HepG2 (cell line): Measurements from ENCODE around the gene SIX5.

Experiments
- BHLHE40 ChIP-seq: IDR thresholded peaks from 2 replicates; pipeline ENCODE4 v1.6.1; 2011; ENCODE audit warnings: low read length, improper control_type of control experiment
- EP300 ChIP-seq, 3 experiments: sonication (generic) in 1 of 3; formaldehyde crosslinking in 1 of 3; IDR thresholded peaks; 2 replicates each; pipeline versions ENCODE4 v1.5.1 to v1.6.1; 2011 to 2020; ENCODE audit warnings: low read depth in 2 of 3, low read length in 2 of 3, borderline replicate concordance in 1 of 3, improper control_type of control experiment in 1 of 3, mild to moderate bottlenecking in 1 of 3, missing genetic modification reagents in 1 of 3, moderate library complexity in 1 of 3
- EZH2 ChIP-seq: conservative IDR thresholded peaks from 2 replicates; pipeline ENCODE4 v1.6.1; 2012; ENCODE audit warnings: mild to moderate bottlenecking, low read depth, low read length, moderate library complexity
- KLF12 ChIP-seq: sonication (generic); formaldehyde crosslinking; IDR thresholded peaks from 2 replicates; pipeline ENCODE4 v1.4.0; 2020; ENCODE audit warnings: missing genetic modification reagents, borderline replicate concordance
- MYC ChIP-seq: sonication (generic); formaldehyde crosslinking; IDR thresholded peaks from 2 replicates; pipeline ENCODE4 v1.9.0; 2021; ENCODE audit warnings: missing genetic modification reagents, borderline replicate concordance
- POLR2AphosphoS5 ChIP-seq: IDR thresholded peaks from 2 replicates; pipeline ENCODE4 v1.6.1; 2012; ENCODE audit warnings: low read depth, low read length
- ZNF317 ChIP-seq: sonication (generic); formaldehyde crosslinking; IDR thresholded peaks from 2 replicates; pipeline ENCODE4 v1.5.0; 2020; ENCODE audit warnings: mild to moderate bottlenecking, missing genetic modification reagents
- ZNF678 ChIP-seq: sonication (generic); formaldehyde crosslinking; IDR thresholded peaks from 2 replicates; pipeline ENCODE4 v1.4.0; 2020; ENCODE audit warnings: mild to moderate bottlenecking, missing genetic modification reagents
- TF ChIP-seq, protein P1 (sequence below): sonication (generic); formaldehyde crosslinking; IDR thresholded peaks from 2 replicates; pipeline ENCODE4 v1.5.0; 2020; ENCODE audit warnings: mild to moderate bottlenecking, missing genetic modification reagents, moderate library complexity
- TF ChIP-seq, protein P2 (sequence below): sonication (generic); formaldehyde crosslinking; IDR thresholded peaks from 2 replicates; pipeline ENCODE4 v1.5.1; 2020; ENCODE audit warnings: missing genetic modification reagents, mild to moderate bottlenecking, borderline replicate concordance
- TF ChIP-seq, protein P3 (sequence below): sonication (generic); formaldehyde crosslinking; IDR thresholded peaks from 2 replicates; pipeline ENCODE4 v1.4.0; 2020; ENCODE audit warnings: missing genetic modification reagents
- TF ChIP-seq, protein P4 (sequence below): sonication (generic); formaldehyde crosslinking; IDR thresholded peaks from 2 replicates; pipeline ENCODE4 v1.4.0; 2020; ENCODE audit warnings: missing genetic modification reagents, borderline replicate concordance

DNA sequence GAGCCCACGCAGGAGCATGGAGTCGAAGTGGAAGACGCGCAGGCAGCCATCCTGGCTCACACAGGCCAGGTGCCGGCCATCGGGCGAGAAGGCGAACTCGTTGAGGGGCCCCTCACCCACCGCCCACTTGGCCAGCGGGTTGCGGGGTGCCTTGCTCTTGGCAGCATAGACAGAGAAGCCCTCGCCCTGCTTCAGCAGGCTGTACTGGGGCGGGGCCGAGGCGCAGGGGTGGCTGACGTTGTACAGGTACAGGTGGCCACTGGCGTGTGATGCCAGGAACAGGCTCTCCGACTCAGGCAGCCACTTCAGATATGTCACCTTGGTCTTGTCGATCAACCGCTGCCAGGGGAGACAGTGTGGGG lies 17.5 kb upstream of the SIX5 start:
- no peak for TF ChIP-seq KLF12 (CRISPR knock-in tag)
- no peak for TF ChIP-seq BHLHE40
- no peak for TF ChIP-seq ZNF317 (CRISPR knock-in tag)
- TF ChIP-seq, protein P1, sequence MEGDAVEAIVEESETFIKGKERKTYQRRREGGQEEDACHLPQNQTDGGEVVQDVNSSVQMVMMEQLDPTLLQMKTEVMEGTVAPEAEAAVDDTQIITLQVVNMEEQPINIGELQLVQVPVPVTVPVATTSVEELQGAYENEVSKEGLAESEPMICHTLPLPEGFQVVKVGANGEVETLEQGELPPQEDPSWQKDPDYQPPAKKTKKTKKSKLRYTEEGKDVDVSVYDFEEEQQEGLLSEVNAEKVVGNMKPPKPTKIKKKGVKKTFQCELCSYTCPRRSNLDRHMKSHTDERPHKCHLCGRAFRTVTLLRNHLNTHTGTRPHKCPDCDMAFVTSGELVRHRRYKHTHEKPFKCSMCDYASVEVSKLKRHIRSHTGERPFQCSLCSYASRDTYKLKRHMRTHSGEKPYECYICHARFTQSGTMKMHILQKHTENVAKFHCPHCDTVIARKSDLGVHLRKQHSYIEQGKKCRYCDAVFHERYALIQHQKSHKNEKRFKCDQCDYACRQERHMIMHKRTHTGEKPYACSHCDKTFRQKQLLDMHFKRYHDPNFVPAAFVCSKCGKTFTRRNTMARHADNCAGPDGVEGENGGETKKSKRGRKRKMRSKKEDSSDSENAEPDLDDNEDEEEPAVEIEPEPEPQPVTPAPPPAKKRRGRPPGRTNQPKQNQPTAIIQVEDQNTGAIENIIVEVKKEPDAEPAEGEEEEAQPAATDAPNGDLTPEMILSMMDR, result no peak
- TF ChIP-seq, protein P2, sequence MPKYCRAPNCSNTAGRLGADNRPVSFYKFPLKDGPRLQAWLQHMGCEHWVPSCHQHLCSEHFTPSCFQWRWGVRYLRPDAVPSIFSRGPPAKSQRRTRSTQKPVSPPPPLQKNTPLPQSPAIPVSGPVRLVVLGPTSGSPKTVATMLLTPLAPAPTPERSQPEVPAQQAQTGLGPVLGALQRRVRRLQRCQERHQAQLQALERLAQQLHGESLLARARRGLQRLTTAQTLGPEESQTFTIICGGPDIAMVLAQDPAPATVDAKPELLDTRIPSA (CRISPR knock-in tag), result no peak
- TF ChIP-seq, protein P3, sequence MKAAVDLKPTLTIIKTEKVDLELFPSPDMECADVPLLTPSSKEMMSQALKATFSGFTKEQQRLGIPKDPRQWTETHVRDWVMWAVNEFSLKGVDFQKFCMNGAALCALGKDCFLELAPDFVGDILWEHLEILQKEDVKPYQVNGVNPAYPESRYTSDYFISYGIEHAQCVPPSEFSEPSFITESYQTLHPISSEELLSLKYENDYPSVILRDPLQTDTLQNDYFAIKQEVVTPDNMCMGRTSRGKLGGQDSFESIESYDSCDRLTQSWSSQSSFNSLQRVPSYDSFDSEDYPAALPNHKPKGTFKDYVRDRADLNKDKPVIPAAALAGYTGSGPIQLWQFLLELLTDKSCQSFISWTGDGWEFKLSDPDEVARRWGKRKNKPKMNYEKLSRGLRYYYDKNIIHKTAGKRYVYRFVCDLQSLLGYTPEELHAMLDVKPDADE (CRISPR knock-in tag), result no peak
- no peak for TF ChIP-seq MYC (CRISPR knock-in tag)
- no peak for TF ChIP-seq ZNF678 (CRISPR knock-in tag)
- TF ChIP-seq EP300 (IDR thresholded peaks at IDR 0.05; ENCODE audit: low read depth in 2 of 2, low read length in 2 of 2), result no peak
- no peak for TF ChIP-seq EP300 (CRISPR knock-in tag; IDR thresholded peaks at IDR 0.05; ENCODE audit: borderline replicate concordance)
- no peak for TF ChIP-seq POLR2AphosphoS5
- TF ChIP-seq, protein P4, sequence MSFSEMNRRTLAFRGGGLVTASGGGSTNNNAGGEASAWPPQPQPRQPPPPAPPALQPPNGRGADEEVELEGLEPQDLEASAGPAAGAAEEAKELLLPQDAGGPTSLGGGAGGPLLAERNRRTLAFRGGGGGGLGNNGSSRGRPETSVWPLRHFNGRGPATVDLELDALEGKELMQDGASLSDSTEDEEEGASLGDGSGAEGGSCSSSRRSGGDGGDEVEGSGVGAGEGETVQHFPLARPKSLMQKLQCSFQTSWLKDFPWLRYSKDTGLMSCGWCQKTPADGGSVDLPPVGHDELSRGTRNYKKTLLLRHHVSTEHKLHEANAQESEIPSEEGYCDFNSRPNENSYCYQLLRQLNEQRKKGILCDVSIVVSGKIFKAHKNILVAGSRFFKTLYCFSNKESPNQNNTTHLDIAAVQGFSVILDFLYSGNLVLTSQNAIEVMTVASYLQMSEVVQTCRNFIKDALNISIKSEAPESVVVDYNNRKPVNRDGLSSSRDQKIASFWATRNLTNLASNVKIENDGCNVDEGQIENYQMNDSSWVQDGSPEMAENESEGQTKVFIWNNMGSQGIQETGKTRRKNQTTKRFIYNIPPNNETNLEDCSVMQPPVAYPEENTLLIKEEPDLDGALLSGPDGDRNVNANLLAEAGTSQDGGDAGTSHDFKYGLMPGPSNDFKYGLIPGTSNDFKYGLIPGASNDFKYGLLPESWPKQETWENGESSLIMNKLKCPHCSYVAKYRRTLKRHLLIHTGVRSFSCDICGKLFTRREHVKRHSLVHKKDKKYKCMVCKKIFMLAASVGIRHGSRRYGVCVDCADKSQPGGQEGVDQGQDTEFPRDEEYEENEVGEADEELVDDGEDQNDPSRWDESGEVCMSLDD (CRISPR knock-in tag), result no peak
- TF ChIP-seq EZH2, result no peak
